GM13976 (cell line): ENCODE results near the gene CHST15.

Experiments
- DNase-seq: peaks from one replicate; pipeline ENCODE4 v3.0.0; 2012; ENCODE audit warnings: low spot score
- CTCF ChIP-seq: IDR thresholded peaks from 2 replicates; pipeline ENCODE4 v1.5.1; 2012; ENCODE audit warnings: borderline replicate concordance, mild to moderate bottlenecking; ENCODE audit not compliant: insufficient read depth; ENCODE audit errors: extremely low read depth, missing control alignments, control extremely low read depth
- in situ Hi-C: fragments of 300-500 bp; cut with MboI; formaldehyde crosslinking; loops from one replicate; pipeline ENCODE4 v1.12.0; 2022; ENCODE audit warnings: low sequenced_read_pairs, mixed read lengths, inconsistent platforms; ENCODE audit not compliant: unreplicated experiment

CHST15 gene

GRCh38 chr10:124015991-124016390, 77.4 kb downstream of the CHST15 start:
- no peak for DNase-seq
- TF ChIP-seq CTCF, result no peak
- in situ Hi-C loops, result no loop called here

- in situ Hi-C loops, result no loop called here
- TF ChIP-seq CTCF, result no peak
- no peak for DNase-seq
Measured at GRCh38 chr10:124014416-124015154, 78.8 kb downstream of the CHST15 start.

GRCh38 chr10:124013916-124014315, 79.5 kb downstream of the CHST15 start:
- in situ Hi-C loops, result no loop called here
- no peak for DNase-seq
- no peak for TF ChIP-seq CTCF

- DNase-seq, result no peak
- TF ChIP-seq CTCF, result no peak
- in situ Hi-C loops, result no loop called here
Measured at GRCh38 chr10:124012991-124013390, 80.4 kb downstream of the CHST15 start.

- in situ Hi-C loops, result no loop called here
- DNase-seq, result no peak
- TF ChIP-seq CTCF, result no peak
Measured at GRCh38 chr10:124012583-124012982, 80.8 kb downstream of the CHST15 start.

- in situ Hi-C loops, result no loop called here
- no peak for TF ChIP-seq CTCF
- DNase-seq, result no peak
Measured at GRCh38 chr10:124012066-124012465, 81.3 kb downstream of the CHST15 start.
